ENCODE measurements around the gene PFKP.

PFKP gene

DNA sequence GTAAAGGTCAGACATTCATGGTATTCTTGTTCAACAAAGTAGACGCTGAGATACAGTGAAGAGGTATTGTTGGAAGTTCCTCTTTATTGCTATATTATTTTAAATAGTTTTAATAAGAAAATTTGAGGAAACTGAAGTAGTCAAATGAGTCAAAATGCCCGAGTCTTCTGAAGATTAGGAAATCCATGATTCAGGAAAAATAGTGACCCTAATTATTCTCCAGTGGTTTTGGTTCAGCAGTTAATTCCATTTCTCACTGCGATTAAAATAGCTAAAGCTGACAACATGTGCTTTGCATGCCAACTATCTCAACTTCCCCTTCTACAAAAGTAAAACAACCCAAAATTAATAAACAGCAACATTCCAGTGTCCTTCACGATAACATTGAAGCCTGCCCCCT is 32.7 kb upstream of the PFKP start:
- TF ChIP-seq, protein P1, sequence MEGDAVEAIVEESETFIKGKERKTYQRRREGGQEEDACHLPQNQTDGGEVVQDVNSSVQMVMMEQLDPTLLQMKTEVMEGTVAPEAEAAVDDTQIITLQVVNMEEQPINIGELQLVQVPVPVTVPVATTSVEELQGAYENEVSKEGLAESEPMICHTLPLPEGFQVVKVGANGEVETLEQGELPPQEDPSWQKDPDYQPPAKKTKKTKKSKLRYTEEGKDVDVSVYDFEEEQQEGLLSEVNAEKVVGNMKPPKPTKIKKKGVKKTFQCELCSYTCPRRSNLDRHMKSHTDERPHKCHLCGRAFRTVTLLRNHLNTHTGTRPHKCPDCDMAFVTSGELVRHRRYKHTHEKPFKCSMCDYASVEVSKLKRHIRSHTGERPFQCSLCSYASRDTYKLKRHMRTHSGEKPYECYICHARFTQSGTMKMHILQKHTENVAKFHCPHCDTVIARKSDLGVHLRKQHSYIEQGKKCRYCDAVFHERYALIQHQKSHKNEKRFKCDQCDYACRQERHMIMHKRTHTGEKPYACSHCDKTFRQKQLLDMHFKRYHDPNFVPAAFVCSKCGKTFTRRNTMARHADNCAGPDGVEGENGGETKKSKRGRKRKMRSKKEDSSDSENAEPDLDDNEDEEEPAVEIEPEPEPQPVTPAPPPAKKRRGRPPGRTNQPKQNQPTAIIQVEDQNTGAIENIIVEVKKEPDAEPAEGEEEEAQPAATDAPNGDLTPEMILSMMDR (IDR thresholded peaks at IDR 0.05; ENCODE audit: control extremely low read depth, extremely low read depth, low read depth, missing control alignments): no peak
- DNase-seq (ENCODE audit: extremely low spot score): no peak
- ChIA-PET CTCF (no interaction called here), POLR2A (no interaction called here)

DNA sequence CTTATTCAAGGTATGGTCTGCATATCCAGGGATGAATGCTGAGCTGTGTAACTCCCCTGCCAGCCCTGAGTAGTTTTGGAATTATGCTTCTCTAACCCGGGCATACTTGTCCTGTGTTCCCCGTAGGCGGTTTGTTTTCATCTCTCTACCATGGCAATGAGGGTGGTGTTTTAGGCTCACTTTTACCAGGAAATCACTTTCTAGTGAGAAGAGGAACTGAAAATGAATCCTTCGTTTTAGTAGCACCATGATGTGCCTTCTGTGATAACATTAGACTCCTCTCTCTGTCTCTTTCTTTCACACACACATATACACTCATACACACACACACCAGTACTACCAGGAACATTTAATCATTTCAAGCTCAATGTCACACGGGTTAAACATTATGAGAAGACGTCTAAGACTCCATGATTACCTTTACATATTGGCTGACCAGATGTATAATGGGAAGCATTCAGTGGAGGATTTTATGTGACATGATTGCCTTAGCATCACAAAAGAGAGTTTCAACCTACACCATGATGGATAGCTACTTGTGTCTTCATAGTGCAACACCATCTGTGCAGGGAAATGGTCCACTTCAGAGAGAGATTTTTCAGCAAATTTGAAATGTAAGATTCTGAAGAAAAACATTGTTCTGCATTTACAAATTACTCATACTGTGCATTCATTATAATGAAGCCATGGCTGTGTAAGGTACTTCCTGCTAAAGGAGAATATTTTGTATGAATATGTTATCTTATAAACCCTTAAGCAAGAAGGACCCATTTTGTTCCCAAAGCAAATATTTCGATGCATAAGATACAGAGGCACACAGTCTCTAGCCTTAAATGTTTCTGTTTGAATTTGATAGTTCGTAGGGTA is 31.0 kb upstream of the PFKP start:
- TF ChIP-seq, protein P1 (IDR thresholded peaks at IDR 0.05; ENCODE audit: control extremely low read depth, extremely low read depth, low read depth, missing control alignments): no peak
- DNase-seq (ENCODE audit: extremely low spot score): peak; percentile 45
- ChIA-PET POLR2A (no interaction called here), CTCF (interaction anchor here (1.0 to 1.3 kb wide), 2 partner anchors 14 to 108 kb away, joined by 4 to 6 read pairs; no protein-coding TSS in a partner anchor)

DNA sequence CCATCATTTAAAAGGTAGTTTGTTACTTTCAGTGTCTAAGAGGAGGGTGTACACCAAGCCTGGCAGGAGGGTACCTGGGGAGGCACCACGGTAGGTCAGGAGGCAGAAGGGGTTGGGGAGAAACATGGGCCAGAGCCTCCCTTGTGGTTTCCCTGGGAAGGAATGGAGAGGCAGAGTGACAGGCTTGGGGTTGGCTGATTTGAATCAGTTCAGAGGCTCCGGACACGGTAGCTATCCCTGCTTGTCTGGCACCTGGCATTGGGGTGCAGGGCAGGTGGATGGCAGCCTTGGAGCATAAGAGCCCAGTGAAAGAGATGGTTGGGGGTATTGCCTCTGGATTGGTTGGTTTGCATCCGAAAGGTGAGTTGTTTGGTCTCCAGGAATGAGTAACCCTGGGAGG is 30.2 kb upstream of the PFKP start:
- DNase-seq (ENCODE audit: extremely low spot score): no peak
- ChIA-PET POLR2A (no interaction called here), CTCF (no interaction called here)
- TF ChIP-seq, protein P1 (IDR thresholded peaks at IDR 0.05; ENCODE audit: control extremely low read depth, extremely low read depth, low read depth, missing control alignments): no peak

DNA sequence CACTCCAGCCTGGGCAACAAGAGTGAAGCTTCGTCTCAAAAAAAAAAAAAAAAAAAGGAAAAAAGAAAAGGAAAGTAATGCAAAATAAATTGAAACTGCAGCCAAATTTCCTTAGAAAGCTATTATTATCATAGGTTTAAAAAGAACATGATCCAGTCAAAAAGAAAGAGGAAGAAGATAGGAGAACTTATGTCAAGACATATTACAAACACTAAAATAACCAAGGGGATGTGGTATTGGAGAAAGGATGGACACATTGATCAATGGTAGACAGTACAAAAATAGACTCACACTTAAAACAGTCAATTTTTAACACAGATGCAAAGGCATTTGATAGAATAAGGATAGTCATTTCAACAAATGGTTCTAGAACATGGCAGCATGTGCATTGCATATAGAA is 27.3 kb upstream of the PFKP start:
- no peak for DNase-seq (ENCODE audit: extremely low spot score)
- CTCF ChIA-PET: interaction anchor here (0.6 to 1.2 kb wide), 2 partner anchors 44 to 111 kb away, joined by 3 read pairs; no protein-coding TSS in a partner anchor
- POLR2A ChIA-PET: no interaction called here
- TF ChIP-seq, protein P1 (IDR thresholded peaks at IDR 0.05; ENCODE audit: control extremely low read depth, extremely low read depth, low read depth, missing control alignments): no peak

DNA sequence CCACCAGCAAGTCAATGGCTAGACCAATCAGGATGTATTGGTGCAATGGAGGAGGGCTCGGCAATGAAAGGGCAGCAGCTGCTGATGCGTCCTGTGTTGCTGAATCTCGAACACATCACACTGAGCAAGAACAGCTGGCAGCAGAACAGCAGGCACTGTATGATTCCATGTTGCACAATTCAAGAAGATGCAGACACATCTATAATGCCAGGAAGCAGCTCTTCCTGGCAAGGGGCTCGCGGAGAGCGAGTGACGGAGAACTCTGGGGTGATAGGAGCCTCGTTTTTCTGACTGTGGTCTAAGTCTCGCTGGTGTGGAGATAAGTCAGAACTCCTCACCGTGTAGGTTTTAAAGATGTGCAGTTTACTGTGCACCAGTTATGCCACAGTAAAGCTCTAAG is 24.8 kb upstream of the PFKP start:
- TF ChIP-seq, protein P1 (IDR thresholded peaks at IDR 0.05; ENCODE audit: control extremely low read depth, extremely low read depth, low read depth, missing control alignments): no peak
- no peak for DNase-seq (ENCODE audit: extremely low spot score)
- ChIA-PET POLR2A (interaction anchor here (0.6 kb wide), 1 partner anchor 930 kb away, joined by 3 read pairs; no protein-coding TSS in a partner anchor), CTCF (interaction anchor here (0.9 to 5.5 kb wide), 13 partner anchors 10 to 203 kb away, joined by 3 to 106 read pairs (median 4); no protein-coding TSS in a partner anchor)

DNA sequence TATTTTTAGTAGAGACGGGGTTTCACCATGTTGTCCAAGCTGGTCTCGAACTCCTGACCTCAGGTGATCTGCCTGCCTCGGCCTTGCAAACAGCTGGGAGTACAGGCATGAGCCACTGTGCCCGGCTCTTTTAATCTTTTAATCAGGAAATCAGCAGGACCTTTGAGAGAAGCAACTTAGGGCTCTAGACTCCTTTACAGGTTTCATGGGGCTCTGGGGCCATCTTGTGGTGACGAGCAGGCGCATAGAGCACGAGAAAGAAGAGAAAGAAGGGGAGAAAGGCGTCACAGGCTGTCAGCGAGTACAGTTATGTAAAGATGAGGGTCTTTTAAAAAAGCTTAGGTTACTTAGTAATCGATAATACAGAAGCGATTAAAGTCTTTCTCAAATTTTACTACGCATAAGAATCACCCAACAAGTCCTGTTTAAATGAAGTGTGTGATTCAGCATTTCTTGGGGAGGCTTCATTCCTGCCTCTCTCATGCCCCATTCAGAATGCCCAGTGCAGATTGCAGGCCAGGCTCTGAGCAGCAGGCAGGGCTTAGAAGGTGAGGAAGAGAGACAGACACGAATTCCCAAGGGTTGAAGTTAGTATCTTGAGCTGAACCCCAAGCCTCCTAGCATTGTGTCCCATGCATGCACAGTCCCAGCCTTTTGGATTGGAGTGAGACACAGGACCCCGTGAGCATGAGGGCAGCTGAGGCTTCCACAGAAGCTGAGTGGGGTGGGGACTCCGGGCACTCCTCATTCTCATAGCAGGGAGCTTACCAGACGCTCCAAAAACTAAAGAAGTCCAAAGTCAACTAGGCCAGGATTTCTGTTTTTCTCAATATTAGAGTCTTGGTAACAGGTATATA is 23.6 kb upstream of the PFKP start:
- DNase-seq (ENCODE audit: extremely low spot score): peak; percentile 75
- TF ChIP-seq, protein P1 (IDR thresholded peaks at IDR 0.05; ENCODE audit: control extremely low read depth, extremely low read depth, low read depth, missing control alignments): peak; percentile 83
- ChIA-PET CTCF (interaction anchor here (0.9 to 5.5 kb wide), 24 partner anchors 9 to 1934 kb away, joined by 3 to 106 read pairs (median 4); no protein-coding TSS in a partner anchor), POLR2A (no interaction called here)

Data from GM10248 (cell line).